Spinal cord (tissue), 10 donors: Measurements from ENCODE around the gene CENPX. TPM values are rescaled to one million over a fixed set of nuclear protein-coding genes. Genes with fewer than 3 reads are reported as not detected.

Source experiments
- DNase-seq, 6 donors: peaks; one replicate each; pipeline versions ENCODE4 v3.0.0 to v3.0.0-alpha.2; 2013 to 2015; ENCODE audit warnings: low spot score in 6 of 6, low read depth in 4 of 6
- H3K27ac ChIP-seq: one replicate; pipeline ENCODE4 v1.5.1; 2013; ENCODE audit warnings: low read depth, low read length, control low read depth
- H3K27me3 ChIP-seq: one replicate; pipeline ENCODE4 v1.6.1; 2013; ENCODE audit warnings: low read length; ENCODE audit not compliant: control insufficient read depth, insufficient read depth
- H3K36me3 ChIP-seq: one replicate; pipeline ENCODE4 v1.6.1; 2013; ENCODE audit warnings: low read length; ENCODE audit not compliant: control insufficient read depth, insufficient read depth
- H3K4me1 ChIP-seq: one replicate; pipeline ENCODE4 v1.6.1; 2013; ENCODE audit warnings: low read length; ENCODE audit not compliant: control insufficient read depth, insufficient read depth
- H3K4me3 ChIP-seq: one replicate; pipeline ENCODE4 v1.5.1; 2013; ENCODE audit warnings: low read depth, low read length, control low read depth
- H3K9me3 ChIP-seq: one replicate; pipeline ENCODE4 v1.6.1; 2013; ENCODE audit warnings: low read length; ENCODE audit not compliant: control insufficient read depth, insufficient read depth
- WGBS: methylation state at CpG from one replicate; pipeline ENCODE4 v1.1.5; 2013; ENCODE audit warnings: missing lambda C conversion rate; ENCODE audit not compliant: insufficient coverage; 5-methylcytosine and 5-hydroxymethylcytosine counted together
- polyA plus RNA-seq, 2 donors: library from polyadenylated mRNA; unstranded; fragments of 120-200 nt; gene quantifications; one replicate each; pipeline ENCODE4 v1.2.1, GENCODE V29; 2013; ENCODE audit not compliant: insufficient read length in 2 of 2
- total RNA-seq, 2 donors: library from RNA; depleted of rRNA in 1 of 2; stranded (reverse); fragments of 120-200 nt in 1 of 2; fragments of >200 nt in 1 of 2; gene quantifications; one replicate each; pipeline versions ENCODE4 v1.2.3 to v1.2.4, GENCODE V29; 2013 to 2014
- donor health status: healthy.

CENPX gene
- total and polyA plus RNA-seq, 4 donors = 37.0 to 71.9 (median 63.3) TPM

DNA sequence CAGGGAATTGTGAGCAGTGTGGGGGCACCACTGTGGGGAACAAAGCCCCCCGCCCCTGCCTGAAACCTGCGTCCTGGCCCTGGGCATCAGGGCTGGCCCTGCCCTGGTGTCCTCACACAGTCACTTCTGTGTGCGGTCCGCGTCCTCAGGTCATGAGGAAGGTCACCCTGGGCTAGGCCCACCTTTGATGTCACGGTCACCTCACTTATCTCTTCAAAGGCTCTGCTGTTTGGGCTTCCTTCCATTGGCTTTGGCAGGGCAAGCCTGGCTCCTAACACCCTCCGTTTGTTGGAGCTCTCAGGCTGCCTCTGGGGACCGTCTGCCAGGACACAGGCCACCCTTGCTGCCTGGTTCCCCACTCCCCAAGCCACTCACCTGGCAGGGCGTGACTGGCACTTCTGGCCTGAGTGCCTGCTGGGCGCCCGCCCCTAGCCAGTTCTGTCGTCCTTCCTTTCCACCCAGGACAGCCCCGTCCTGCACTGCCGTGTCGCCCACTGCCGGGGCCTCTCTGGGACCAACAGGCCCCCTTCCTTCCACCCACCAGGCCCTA lies 8.8 kb downstream of the CENPX start:
- WGBS = 87% methylated on average over 16 of the region's 16 CpGs
- no peaks in the 10 kb centered on the region for H3K9me3 ChIP-seq
- peak overlapping the region; percentile 40 for H3K27ac ChIP-seq
- H3K36me3 ChIP-seq = peaks cover 97% of the 10 kb centered on the region
- no peak overlapping the region for H3K4me3 ChIP-seq
- no peak for DNase-seq
- peaks cover 58% of the 10 kb centered on the region for H3K4me1 ChIP-seq
- H3K27me3 ChIP-seq = no peaks in the 10 kb centered on the region

DNA sequence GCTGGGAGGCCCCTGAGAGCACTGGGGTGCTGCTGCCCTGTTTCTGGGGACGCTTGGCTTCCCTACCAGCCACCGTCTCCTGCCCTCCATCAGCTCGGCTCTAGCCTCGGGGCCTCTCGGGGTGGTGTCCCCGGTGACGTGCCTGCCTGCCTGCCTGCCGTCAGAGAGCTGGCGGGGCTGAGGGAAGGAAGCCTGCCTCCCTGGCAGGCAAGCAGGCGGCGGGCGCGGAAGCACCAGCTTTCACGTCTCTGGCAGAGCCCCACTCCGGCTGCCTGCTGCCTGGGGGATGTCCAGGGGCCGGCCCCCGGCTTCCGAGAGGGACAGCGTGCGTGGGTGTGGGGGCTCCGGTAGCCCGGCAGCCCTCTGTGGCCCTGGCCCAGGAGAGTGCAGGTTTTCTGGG lies 9.3 kb downstream of the CENPX start:
- peaks cover 97% of the 10 kb centered on the region for H3K36me3 ChIP-seq
- H3K27me3 ChIP-seq = no peaks in the 10 kb centered on the region
- DNase-seq = peak in 1 of 6 donors; percentile 78
- WGBS = 70% methylated on average over 21 of the region's 22 CpGs
- H3K9me3 ChIP-seq = no peaks in the 10 kb centered on the region
- no peak overlapping the region for H3K4me3 ChIP-seq
- H3K4me1 ChIP-seq = peaks cover 58% of the 10 kb centered on the region
- H3K27ac ChIP-seq = peak overlapping the region; percentile 67

DNA sequence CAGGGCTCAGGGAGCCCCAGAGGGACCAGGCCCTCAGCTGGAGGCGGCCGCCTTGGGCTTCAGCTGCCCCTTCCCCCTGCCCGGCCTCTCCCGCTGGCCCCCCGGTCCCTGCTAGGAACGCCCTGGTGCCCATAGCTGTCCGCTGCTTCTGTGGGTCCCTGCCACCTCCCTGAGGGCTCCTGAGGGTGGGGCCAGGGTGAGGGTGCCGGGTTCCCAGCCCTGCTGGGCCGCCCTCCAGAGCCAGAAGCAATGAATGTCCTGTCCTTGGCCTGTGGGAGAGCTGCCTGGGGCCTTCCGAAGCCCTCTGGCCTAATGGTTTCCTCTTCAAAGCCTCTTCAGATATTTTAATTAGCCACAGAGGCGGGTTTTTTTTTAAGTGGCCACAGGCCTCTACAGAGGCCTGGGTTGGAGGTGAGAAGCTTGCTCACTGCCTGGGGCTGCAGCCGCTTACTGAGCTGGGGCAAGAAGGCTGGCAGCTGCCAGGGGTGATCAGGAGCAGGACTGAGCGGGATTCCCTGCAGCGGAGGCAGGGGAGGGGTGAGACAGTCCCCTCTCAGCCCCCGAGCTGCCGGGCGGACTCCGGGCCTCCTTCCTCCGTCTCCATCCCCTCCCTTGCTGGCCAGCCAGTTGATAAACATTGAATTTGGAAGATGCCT lies 9.9 kb downstream of the CENPX start:
- 59% methylated on average over 10 of the region's 19 CpGs for WGBS
- no peaks in the 10 kb centered on the region for H3K9me3 ChIP-seq
- peak overlapping the region; percentile 67 for H3K27ac ChIP-seq
- H3K36me3 ChIP-seq = peaks cover 97% of the 10 kb centered on the region
- peaks cover 61% of the 10 kb centered on the region for H3K4me1 ChIP-seq
- no peak overlapping the region for H3K4me3 ChIP-seq
- no peak for DNase-seq
- H3K27me3 ChIP-seq = no peaks in the 10 kb centered on the region

DNA sequence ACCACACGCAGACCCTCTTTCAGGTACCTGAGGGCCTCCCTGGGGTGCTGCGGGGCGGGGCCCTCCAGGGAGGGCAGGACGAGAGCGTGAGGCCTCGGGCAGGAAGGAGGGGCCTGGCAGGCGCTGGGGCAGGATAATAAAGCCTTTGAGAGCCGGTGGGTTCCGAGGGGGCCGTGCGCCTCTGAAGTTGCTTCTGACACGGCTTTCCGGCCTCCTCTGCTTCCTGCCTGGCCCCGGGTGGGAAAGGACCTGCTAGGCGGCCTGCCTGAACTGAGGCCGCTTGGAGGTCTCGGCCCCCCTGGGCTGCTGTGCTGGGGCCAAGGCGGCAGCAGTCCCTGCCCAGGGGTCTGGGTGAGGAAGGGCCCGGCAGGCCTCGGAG lies 10.4 kb downstream of the CENPX start:
- H3K4me1 ChIP-seq = peaks cover 66% of the 10 kb centered on the region
- no peaks in the 10 kb centered on the region for H3K9me3 ChIP-seq
- no peak for DNase-seq
- 50% methylated on average over 20 of the region's 20 CpGs for WGBS
- H3K4me3 ChIP-seq = no peak overlapping the region
- no peaks in the 10 kb centered on the region for H3K27me3 ChIP-seq
- peak overlapping the region; percentile 67 for H3K27ac ChIP-seq
- H3K36me3 ChIP-seq = peaks cover 97% of the 10 kb centered on the region

DNA sequence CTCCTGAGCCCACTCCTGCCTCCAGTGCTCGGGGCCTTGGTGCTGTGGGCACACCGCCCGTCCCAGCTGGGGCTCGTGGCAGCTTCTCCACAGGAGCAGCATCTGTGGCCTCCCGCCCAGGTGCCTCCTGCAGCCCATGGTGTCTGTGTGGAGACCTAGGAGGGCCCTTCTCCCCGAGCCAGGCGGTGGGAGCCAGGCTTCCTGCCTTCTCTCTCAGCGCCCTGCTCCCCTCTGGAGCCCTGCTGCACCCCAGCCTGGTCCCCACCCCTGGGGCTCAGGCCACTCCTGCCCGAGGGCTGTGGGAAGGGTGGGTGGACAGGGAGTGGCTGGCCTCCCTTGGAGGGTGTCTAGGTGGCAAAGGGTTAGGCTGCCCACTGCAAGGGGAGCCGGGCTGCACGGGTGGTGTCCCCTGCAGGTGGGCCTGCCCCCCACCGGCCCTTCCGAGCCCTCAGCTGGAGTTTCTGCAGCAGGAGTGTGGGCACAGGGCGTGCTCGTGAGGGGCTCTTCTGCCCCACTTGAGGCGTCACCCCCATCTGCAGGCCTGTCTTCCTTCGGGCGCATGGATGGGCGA lies 11.0 kb downstream of the CENPX start:
- Histone ChIP-seq H3K27me3 (no peaks in the 10 kb centered on the region), H3K4me1 (peaks cover 72% of the 10 kb centered on the region), H3K36me3 (peaks cover 97% of the 10 kb centered on the region), H3K9me3 (no peaks in the 10 kb centered on the region), H3K4me3 (no peak overlapping the region), H3K27ac (no peak overlapping the region)
- DNase-seq = no peak
- WGBS = 90% methylated on average over 18 of the region's 19 CpGs

DNA sequence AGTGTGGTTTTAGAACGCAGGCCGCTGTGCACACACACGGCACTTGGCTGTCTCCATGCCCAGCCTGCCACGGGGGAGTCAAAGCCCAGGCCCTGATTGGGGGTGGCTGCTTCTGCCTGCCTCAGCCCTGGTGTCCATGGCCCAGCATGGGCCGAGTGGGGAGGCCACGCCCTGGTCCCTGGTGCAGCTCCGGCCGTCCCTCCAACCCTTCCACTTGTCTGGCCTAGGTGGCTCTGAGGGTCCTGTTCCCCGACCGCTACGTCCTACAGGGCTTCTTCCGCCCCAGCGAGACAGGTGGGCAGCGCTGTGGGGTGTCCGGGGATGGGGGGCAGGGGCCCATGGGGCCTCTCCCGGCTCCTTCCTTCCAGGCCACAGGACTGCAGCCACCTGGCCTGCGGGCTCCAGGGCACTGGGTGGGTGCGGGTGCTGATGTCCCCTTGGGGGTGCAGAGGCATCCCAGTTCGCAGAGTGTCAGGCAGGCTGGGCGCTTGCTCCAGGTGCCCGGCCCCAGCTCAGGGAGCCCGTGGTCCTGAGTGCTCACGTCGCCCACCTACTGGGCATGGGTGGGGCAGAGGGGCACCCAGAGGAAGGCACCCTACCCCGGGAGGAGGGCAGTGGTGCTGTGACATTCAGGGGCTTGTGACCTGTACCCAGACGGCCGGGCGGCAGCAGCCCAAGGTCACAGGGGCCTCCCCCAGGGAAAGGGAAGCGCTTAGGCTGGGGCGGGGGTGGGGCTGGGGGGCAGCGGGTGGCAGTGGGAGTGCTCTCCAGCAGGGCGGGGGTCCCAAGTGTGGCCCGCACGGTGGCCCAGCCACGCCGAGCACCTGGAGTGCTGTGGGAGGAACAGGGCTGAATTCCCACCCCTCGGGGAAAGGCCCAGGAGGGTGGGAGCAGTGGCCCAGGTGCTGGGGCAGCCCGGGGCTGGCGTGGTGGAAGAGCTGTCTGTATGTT lies 11.8 kb downstream of the CENPX start:
- no peak overlapping the region for H3K4me3 ChIP-seq
- WGBS = 92% methylated on average over 33 of the region's 39 CpGs
- no peaks in the 10 kb centered on the region for H3K27me3 ChIP-seq
- H3K27ac ChIP-seq = no peak overlapping the region
- H3K9me3 ChIP-seq = no peaks in the 10 kb centered on the region
- H3K4me1 ChIP-seq = peaks cover 72% of the 10 kb centered on the region
- peaks cover 97% of the 10 kb centered on the region for H3K36me3 ChIP-seq
- no peak for DNase-seq

DNA sequence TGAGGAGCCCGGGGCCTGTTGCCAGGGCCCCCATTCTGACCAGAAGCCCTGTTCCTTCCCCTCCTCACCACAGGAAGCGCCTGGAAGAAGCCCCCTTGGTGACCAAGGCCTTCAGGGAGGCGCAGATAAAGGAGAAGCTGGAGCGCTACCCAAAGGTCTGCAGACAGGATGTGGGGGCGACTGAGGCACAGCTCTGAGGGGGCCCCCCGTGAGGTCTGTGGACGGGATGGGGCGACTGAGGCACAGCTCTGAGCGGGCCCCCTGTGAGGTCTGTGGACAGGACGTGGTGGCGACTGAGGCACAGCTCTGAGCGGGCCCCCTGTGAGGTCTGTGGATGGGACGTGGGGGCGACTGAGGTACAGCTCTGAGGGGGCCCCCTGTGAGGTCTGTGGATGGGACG lies 13.3 kb downstream of the CENPX start:
- no peak for DNase-seq
- Histone ChIP-seq H3K27ac (no peak overlapping the region), H3K4me3 (no peak overlapping the region), H3K36me3 (peaks cover 98% of the 10 kb centered on the region), H3K27me3 (no peaks in the 10 kb centered on the region), H3K4me1 (peaks cover 63% of the 10 kb centered on the region), H3K9me3 (no peaks in the 10 kb centered on the region)
- 90% methylated on average over 15 of the region's 15 CpGs for WGBS

DNA sequence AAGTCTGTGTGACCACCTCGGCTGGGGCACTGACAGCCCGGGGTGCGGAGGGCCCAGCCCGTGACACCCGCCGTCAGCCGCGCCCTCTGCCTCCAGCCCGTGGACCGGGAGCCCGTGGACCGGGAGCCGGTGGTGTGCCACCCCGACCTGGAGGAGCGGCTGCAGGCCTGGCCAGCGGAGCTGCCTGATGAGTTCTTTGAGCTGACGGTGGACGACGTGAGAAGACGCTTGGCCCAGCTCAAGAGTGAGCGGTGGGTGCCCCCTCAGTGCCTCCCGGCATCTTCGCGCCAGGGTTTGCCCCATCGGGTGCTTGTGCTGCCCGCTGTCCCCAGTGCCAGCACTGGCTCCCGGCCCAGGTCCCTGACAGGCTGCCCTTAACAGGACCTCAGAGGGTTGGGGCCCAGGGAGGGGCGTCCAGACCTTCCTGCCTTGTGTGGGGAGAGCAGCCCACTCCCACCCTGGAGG lies 13.7 kb downstream of the CENPX start:
- WGBS = 91% methylated on average over 28 of the region's 28 CpGs
- Histone ChIP-seq H3K4me3 (no peak overlapping the region), H3K36me3 (peaks cover 98% of the 10 kb centered on the region), H3K27ac (no peak overlapping the region), H3K27me3 (no peaks in the 10 kb centered on the region), H3K9me3 (no peaks in the 10 kb centered on the region), H3K4me1 (peaks cover 63% of the 10 kb centered on the region)
- DNase-seq = no peak

DNA sequence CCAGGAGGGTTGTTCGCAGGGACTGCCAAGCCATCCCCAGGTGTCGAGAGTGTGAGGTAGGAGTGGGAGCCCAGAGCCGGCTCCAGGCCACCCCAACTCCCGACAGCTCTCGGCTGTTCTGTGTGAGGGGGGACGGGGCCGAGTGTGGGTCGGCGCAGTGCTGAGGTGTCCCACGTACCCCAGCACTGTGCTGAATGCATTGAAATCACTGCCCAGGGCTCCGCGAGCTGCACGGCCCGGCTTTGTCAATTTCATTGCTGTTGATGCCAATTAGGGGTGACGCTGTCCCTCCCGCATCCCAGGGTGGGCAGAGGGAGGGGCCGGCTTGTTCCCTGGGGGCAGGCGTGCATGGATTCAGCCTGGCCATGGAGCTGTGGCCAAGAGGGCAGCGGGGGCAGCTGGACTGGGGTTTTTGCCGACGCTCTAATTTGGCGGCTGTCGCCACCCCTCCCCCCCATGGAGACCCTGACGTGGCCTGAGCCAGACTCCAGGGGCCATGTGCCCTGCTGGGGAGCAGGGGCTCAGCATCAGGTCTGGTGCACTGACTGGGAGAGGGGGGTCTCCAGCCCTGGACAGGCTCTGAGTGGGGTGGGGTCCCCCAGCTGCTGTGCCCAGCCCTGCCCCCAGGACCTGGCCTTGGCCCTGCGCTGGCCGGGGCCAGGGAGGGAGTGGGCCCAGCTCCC lies 14.3 kb downstream of the CENPX start:
- Histone ChIP-seq H3K27me3 (no peaks in the 10 kb centered on the region), H3K4me1 (peaks cover 62% of the 10 kb centered on the region), H3K9me3 (no peaks in the 10 kb centered on the region), H3K27ac (no peak overlapping the region), H3K4me3 (no peak overlapping the region), H3K36me3 (peaks cover 98% of the 10 kb centered on the region)
- DNase-seq = no peak
- 79% methylated on average over 24 of the region's 26 CpGs for WGBS
